Lung (tissue), 12 donors: ENCODE measurements around the gene FAM50B. TPM values are rescaled to one million over a fixed set of nuclear protein-coding genes. Genes with fewer than 3 reads are reported as not detected.

Experiments
- ATAC-seq: fragments of 200-7000 bp; cut with Tn5 transposase; one replicate; pipeline ENCODE4 v1.9.1; 2020; ENCODE audit warnings: moderate number of reproducible peaks; ENCODE audit not compliant: insufficient read depth, low FRiP score
- DNase-seq, 3 donors: peaks; one replicate each; pipeline ENCODE4 v3.0.0-alpha.2; 2013 to 2017
- H3K27ac ChIP-seq, 2 donors: one replicate each; pipeline ENCODE4 v1.5.1; 2013; ENCODE audit warnings: mild to moderate bottlenecking in 2 of 2, moderate library complexity in 2 of 2, control low read depth in 1 of 2, inconsistent platforms in 1 of 2, low read depth in 1 of 2, low read length in 1 of 2
- H3K27me3 ChIP-seq, 3 donors: one replicate each; pipeline ENCODE4 v1.5.1; 2013; ENCODE audit warnings: low read length in 2 of 3; ENCODE audit not compliant: control insufficient read depth in 3 of 3, insufficient read depth in 3 of 3
- H3K36me3 ChIP-seq, 4 donors: one replicate each; pipeline ENCODE4 v1.5.1; 2013; ENCODE audit warnings: low read length in 4 of 4, mild to moderate bottlenecking in 1 of 4, moderate library complexity in 1 of 4; ENCODE audit not compliant: control insufficient read depth in 4 of 4, insufficient read depth in 4 of 4
- H3K4me1 ChIP-seq, 5 donors: one replicate each; pipeline ENCODE4 v1.5.1; 2013; ENCODE audit warnings: low read length in 5 of 5, mild to moderate bottlenecking in 2 of 5, moderate library complexity in 1 of 5; ENCODE audit not compliant: control insufficient read depth in 5 of 5, insufficient read depth in 5 of 5
- H3K4me3 ChIP-seq: one replicate; pipeline ENCODE4 v1.5.1; 2013; ENCODE audit warnings: mild to moderate bottlenecking, control low read depth, moderate library complexity
- H3K9ac ChIP-seq, 2 donors: one replicate each; pipeline ENCODE4 v1.5.1; 2013; ENCODE audit warnings: low read length in 2 of 2, control low read depth in 1 of 2; ENCODE audit not compliant: insufficient read depth in 1 of 2
- H3K9me3 ChIP-seq, 4 donors: one replicate each; pipeline ENCODE4 v1.5.1; 2013; ENCODE audit warnings: low read length in 3 of 4, mild to moderate bottlenecking in 1 of 4, moderate library complexity in 1 of 4; ENCODE audit not compliant: control insufficient read depth in 4 of 4, insufficient read depth in 3 of 4
- WGBS, 2 donors: extraction: QIAGEN DNeasy Blood & Tissue Kit; methylation state at CpG; one replicate each; pipeline ENCODE4 v1.1.7; 2013; 5-methylcytosine and 5-hydroxymethylcytosine counted together
- polyA plus RNA-seq, 2 donors: library from polyadenylated mRNA; stranded (reverse); fragments of 200-250 nt; gene quantifications; one replicate each; pipeline ENCODE4 v1.2.1, GENCODE V29; 2013
- total RNA-seq, 2 donors: library from RNA; depleted of rRNA in 1 of 2; stranded (reverse); fragments of >200 nt in 1 of 2; gene quantifications; one replicate each; pipeline ENCODE4 v1.2.1, GENCODE V29; 2014 to 2021
- TF ChIP-seq, protein P1 (sequence below): IDR thresholded peaks from 2 replicates; pipeline ENCODE4 v1.5.1; 2012; ENCODE audit warnings: mild to moderate bottlenecking; ENCODE audit errors: control extremely low read depth, extremely low read depth
- donor health status: control.
- donor health status: control.
- donor health status: Bipolar disorder and iron deficiency.
- donor health status: healthy.
- donor health status: DM: yes; HTN: yes; CAD: no.

The FAM50B gene
- total and polyA plus RNA-seq, 4 donors, result 7.1 to 15.8 (median 11.3) TPM

DNA sequence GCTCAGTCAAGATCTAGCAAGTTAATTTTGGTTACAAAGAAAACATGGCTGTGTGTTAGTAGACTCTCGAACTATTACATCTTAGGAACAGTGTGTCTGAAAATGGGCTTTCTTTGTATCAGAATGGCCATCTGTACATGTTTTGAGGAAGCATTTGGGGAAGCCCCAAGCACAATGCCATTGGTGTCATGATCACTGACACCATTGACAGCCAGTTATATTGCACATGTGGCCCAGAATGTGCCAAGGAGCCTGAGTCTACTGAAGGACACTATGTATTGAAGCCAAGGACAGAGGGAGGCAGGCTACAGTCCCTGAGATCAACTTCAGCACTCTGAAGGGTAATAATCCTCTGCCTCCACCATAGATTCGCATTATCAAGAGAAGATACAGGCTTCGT lies 12.6 kb upstream of the FAM50B start:
- ATAC-seq, result no peak
- TF ChIP-seq, protein P1, sequence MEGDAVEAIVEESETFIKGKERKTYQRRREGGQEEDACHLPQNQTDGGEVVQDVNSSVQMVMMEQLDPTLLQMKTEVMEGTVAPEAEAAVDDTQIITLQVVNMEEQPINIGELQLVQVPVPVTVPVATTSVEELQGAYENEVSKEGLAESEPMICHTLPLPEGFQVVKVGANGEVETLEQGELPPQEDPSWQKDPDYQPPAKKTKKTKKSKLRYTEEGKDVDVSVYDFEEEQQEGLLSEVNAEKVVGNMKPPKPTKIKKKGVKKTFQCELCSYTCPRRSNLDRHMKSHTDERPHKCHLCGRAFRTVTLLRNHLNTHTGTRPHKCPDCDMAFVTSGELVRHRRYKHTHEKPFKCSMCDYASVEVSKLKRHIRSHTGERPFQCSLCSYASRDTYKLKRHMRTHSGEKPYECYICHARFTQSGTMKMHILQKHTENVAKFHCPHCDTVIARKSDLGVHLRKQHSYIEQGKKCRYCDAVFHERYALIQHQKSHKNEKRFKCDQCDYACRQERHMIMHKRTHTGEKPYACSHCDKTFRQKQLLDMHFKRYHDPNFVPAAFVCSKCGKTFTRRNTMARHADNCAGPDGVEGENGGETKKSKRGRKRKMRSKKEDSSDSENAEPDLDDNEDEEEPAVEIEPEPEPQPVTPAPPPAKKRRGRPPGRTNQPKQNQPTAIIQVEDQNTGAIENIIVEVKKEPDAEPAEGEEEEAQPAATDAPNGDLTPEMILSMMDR, result no peak
- WGBS, 2 donors, result 80% methylated on average over 3 of the region's 3 CpGs

GRCh38 chr6:3837781-3838180 lies 11.4 kb upstream of the FAM50B start:
- H3K4me1 ChIP-seq, result peaks cover 0 to 7% (median 2%) of the 10 kb centered on the region in 5 donors
- 69 to 92% methylated on average over 1 of the region's 1 CpG for WGBS, 2 donors
- H3K4me3 ChIP-seq, result no peak overlapping the region
- TF ChIP-seq, protein P1, result no peak
- no peaks in the 10 kb centered on the region for H3K36me3 ChIP-seq
- DNase-seq (no peak), ATAC-seq (no peak)
- no peak overlapping the region for H3K9ac ChIP-seq
- H3K27ac ChIP-seq, result no peak overlapping the region
- no peaks in the 10 kb centered on the region for H3K9me3 ChIP-seq
- no peaks in the 10 kb centered on the region for H3K27me3 ChIP-seq

More for the DNA sequence above, 12.6 kb upstream of the FAM50B start:
- no peak for DNase-seq
- H3K9me3 ChIP-seq, result no peaks in the 10 kb centered on the region
- H3K4me1 ChIP-seq, result peaks cover 0 to 5% (median 4%) of the 10 kb centered on the region in 5 donors
- no peak overlapping the region for H3K4me3 ChIP-seq
- no peak overlapping the region for H3K9ac ChIP-seq
- H3K36me3 ChIP-seq, result no peaks in the 10 kb centered on the region
- no peak overlapping the region for H3K27ac ChIP-seq
- no peaks in the 10 kb centered on the region for H3K27me3 ChIP-seq

- no peak overlapping the region for H3K9ac ChIP-seq
- H3K27ac ChIP-seq, result no peak overlapping the region
- ATAC-seq (no peak), DNase-seq (no peak)
- H3K36me3 ChIP-seq, result no peaks in the 10 kb centered on the region
- H3K9me3 ChIP-seq, result no peaks in the 10 kb centered on the region
- H3K4me3 ChIP-seq, result no peak overlapping the region
- TF ChIP-seq, protein P1, result no peak
- no peaks in the 10 kb centered on the region for H3K27me3 ChIP-seq
- H3K4me1 ChIP-seq, result peaks cover 0 to 7% (median 2%) of the 10 kb centered on the region in 5 donors
- WGBS, 2 donors, result 89 to 91% methylated on average over 8 of the region's 8 CpGs
These were observed 9.9 kb upstream of the FAM50B start for GRCh38 chr6:3838992-3839867.
